AG09319 (cell line): ENCODE measurements around the gene ASPSCR1.
A peak's percentile ranks its signal among the peaks of the same experiment; 100 is the strongest.

Experiments used
- DNase-seq: peaks from one replicate; pipeline ENCODE4 v3.0.0-alpha.2; 2010; ENCODE audit warnings: low read depth; ENCODE audit errors: extremely low read depth
- TF ChIP-seq, protein P1 (sequence below): IDR thresholded peaks from 2 replicates; pipeline ENCODE4 v1.5.1; 2011; ENCODE audit warnings: low read depth, mild to moderate bottlenecking, inconsistent platforms, low read length, moderate library complexity

Gene ASPSCR1

DNA sequence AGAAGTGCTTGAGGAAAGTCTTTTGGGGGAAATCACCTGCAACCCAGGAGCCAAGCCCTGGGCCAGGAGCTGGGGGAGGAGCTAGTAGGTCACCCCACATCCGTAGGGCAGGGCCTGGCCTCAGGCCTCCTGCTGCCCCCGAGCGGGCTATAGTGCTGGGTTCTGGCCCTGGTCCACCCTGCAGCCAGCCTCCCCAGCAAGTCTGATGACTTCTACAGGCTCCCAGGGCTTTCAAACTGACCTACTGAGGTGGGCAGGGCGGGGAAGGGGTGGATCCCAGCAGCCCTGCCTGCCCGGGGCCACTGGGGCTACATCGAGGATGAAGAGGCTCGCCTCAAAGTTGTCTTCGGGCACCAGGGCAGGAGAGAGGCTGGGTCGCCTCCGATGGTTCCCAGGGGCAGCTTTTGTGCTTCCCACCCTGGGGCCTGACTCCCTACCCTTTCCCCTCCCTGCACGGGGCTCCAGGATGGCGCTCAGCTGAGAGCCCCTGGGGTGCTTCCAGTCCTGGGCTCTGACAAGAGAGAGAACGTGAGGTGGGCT is 40.3 kb downstream of the ASPSCR1 start:
- TF ChIP-seq, protein P1, sequence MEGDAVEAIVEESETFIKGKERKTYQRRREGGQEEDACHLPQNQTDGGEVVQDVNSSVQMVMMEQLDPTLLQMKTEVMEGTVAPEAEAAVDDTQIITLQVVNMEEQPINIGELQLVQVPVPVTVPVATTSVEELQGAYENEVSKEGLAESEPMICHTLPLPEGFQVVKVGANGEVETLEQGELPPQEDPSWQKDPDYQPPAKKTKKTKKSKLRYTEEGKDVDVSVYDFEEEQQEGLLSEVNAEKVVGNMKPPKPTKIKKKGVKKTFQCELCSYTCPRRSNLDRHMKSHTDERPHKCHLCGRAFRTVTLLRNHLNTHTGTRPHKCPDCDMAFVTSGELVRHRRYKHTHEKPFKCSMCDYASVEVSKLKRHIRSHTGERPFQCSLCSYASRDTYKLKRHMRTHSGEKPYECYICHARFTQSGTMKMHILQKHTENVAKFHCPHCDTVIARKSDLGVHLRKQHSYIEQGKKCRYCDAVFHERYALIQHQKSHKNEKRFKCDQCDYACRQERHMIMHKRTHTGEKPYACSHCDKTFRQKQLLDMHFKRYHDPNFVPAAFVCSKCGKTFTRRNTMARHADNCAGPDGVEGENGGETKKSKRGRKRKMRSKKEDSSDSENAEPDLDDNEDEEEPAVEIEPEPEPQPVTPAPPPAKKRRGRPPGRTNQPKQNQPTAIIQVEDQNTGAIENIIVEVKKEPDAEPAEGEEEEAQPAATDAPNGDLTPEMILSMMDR = no peak
- DNase-seq = no peak

DNA sequence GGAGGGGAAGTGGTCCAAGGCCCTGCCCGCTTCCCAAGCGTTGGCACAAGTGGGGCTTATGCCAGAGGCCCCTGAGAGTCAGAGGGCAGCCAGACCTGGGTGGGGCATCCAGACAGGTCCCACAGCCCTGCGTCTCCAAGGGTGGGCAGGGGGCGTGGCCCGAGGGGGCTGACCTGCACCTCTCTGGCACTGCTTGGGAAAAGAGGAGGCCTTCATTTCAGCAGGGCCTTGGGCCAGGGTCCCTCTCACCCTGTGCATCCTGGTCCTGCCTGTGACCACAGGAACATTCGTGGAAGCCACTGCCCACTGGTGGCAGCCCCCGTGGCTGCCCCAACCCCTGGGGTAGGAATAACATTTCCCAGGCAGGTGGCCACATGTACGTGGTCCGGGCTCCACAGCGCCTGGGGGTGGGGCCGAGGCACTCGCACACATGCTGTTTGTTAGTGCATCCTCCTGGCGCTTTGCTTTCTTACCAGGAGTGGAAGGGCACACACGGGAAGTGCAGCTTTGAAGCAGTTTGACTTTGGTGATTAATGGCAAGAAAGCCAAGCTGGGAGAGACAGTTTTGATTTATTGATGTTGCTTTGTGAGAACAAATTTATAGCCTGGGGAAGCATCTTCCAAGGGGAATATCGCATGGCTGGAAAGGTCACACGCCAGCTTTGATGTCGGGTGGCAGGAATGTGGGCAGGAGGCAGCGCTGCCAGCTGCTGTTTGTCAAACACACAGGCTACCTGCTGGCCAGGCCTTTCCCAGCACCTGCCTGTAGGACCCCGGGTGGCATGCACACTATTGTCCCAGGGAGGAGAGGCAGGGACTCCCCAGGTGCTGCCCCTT is 40.9 kb downstream of the ASPSCR1 start:
- TF ChIP-seq, protein P1 = no peak
- DNase-seq = no peak

DNA sequence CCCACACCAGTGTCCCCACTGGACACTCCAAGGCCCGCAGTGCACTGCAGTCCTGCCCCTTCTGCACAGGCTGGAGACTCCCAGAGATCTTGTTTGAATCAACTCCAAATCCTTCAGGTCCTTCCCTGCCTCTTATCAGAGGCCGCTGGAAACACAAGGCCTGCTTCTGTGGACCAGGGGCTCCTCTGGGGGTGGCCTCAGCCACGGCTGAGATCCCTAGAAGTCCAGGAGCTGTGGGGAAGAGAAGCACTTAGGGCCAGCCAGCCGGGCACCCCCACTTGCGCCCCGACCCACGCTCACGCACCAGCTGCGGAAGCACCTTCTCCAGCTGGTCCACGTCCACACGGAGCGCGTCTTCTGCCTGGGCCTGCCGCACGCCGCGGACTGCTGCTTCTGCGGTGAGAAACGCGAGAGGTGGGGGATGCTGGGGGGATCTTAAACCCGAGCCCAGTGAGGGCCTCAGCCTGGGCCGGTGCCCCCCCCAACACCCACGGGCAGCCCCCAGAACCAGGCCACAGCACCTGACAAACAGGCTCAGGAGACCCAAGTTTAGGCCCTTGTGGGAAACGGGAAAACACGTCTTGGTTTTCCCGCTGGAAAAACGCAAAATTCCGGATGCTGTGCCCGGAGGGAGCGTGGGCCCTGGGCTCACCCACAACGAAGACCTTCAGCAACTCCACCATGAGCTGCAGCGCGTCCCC is 41.7 kb downstream of the ASPSCR1 start:
- no peak for DNase-seq
- TF ChIP-seq, protein P1 = no peak

DNA sequence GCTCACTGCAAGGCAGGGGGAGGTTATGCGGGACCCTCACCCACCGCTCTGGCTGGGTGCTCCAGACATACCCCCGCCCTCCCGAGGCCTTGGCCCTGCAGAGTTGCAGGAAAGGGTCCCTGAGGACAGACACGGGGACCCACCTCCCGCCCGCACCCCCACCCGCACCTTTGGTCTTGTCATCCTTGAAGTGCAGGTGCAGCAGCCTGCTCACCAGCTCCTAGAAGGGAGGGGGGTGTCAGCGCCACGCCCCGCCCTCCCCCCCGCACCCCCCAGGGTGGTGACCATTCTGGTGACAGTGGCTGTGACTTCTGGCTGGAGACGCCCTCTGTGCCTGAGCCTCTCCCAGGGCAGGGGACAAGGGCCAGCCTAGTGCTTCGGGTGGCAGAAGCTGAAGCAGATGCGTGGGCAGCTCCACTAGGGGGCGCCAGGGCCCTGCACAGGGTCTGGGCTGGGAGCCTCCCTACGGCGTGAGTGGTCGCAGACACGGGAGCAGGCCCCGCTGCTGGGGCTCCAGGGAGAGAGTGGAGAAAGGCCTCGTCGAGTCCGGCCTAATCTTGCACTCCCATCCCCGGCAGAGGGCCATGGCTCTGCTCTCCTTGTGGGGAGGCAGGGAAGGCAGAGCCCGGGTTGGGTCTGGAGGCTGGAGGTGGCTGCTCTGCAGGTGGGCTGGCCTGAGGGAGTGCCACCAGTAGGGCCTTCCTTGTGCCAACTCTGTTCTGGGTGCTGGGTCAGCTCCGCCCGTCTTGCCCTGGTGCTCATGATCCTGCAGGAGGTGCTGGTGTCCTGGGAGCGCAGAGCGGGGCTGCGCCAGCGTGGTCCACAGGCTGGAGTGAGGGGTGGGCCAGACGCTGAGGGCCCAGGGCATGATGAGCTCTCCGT is 42.5 kb downstream of the ASPSCR1 start:
- TF ChIP-seq, protein P1 = peak; percentile 73
- DNase-seq = no peak

DNA sequence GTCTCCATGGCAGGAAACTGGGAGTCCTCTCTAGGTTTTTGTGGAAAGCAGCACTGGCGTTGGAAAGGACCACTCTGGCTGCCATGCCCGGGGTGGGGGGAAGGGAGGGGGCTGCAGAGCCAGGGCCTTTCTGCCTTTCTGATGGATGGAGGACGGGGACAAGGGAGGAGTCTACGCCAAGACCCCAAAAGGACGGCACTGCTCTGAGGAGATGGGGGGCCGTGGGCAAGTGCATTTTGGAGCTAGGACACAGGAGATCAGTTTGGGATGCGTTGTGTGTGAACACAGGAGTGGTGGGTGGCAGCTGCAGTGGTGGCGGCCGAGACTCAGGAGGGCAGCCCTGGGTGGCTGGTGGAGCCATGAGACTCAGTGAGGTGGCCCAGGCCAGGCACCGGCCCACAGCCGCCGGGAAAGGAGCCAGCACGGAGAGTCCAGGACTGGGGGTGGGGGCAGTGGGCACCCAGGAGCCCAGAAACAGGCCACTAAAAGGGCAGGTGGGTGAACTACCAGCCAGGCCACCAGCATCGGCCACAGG is 43.2 kb downstream of the ASPSCR1 start:
- TF ChIP-seq, protein P1 = no peak
- no peak for DNase-seq

DNA sequence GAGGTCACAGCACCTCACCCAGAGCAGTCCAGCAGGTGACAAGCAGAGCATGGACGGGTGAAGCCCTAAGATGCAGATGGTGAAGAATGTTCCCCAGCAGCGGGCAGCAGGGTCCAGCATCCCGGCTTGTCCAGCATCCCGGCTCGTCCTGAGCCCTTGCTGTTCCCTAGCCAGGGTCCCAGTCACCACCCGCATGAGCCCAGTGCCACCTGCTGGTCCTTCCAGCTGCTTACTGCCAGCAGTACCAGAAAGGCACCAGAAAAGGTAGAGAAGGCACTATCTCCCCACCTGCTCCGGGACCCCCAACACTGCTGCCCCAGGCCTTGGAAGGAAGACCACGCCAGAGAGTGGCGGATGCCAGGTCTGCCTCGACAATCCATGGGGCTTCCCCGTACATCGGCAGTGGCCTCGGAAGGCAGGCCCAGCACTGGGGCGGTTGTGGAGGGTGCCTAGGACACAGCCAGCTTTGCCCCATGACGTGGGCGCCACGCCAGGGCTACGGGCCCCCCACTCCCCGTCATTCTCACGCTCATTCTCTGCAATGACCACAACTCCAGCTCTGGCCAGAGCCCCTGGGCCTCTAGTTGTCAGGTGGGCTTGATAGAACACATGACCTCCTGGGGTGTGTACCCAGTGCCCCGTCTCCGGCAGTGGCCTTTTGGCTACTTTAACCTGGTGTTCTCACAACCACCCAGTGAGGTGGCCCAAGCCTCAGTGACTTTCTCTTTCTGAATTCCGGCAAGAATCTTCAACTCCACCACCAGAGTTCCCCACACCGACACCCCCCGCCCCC is 43.9 kb downstream of the ASPSCR1 start:
- TF ChIP-seq, protein P1 = peak; percentile 82
- peak; percentile 49 for DNase-seq
